CD4-positive, alpha-beta T cell treated with Interleukin-6 for 4 hours (primary cell): Measurements from ENCODE around the gene GPAT2.
A peak's percentile ranks its signal among the peaks of the same experiment; 100 is the strongest.
"Not testable (repeated sequence)": the region's sequence is repeated elsewhere in the genome, so short reads cannot be mapped to it uniquely, and the experiment has no call there.

ENCODE experiments used
- DNase-seq: peaks from one replicate; pipeline ENCODE4 v3.0.0-alpha.2; 2020; ENCODE audit warnings: mixed read lengths

GPAT2 gene

GRCh38 chr2:96064760-96065159, 30.0 kb upstream of the GPAT2 start:
- DNase-seq: not testable (repeated sequence)

- DNase-seq: not testable (repeated sequence)
Measured at GRCh38 chr2:96064047-96064675, 29.4 kb upstream of the GPAT2 start.

- DNase-seq: peak; percentile 14
Measured at GRCh38 chr2:96063116-96063899, 28.6 kb upstream of the GPAT2 start.

GRCh38 chr2:96062483-96062882, 27.8 kb upstream of the GPAT2 start:
- DNase-seq: not testable (repeated sequence)

- not testable (repeated sequence) for DNase-seq
Measured at GRCh38 chr2:96061901-96062300, 27.2 kb upstream of the GPAT2 start.

GRCh38 chr2:96061197-96061817, 26.6 kb upstream of the GPAT2 start:
- not testable (repeated sequence) for DNase-seq

- not testable (repeated sequence) for DNase-seq
Measured at GRCh38 chr2:96060325-96060724, 25.6 kb upstream of the GPAT2 start.

GRCh38 chr2:96059443-96059842, 24.7 kb upstream of the GPAT2 start:
- not testable (repeated sequence) for DNase-seq

GRCh38 chr2:96055830-96056229, 21.1 kb upstream of the GPAT2 start:
- not testable (repeated sequence) for DNase-seq

GRCh38 chr2:96054537-96054936, 19.8 kb upstream of the GPAT2 start:
- not testable (repeated sequence) for DNase-seq

- not testable (repeated sequence) for DNase-seq
Measured at GRCh38 chr2:96053385-96053784, 18.7 kb upstream of the GPAT2 start.

GRCh38 chr2:96052632-96053031, 17.9 kb upstream of the GPAT2 start:
- not testable (repeated sequence) for DNase-seq

GRCh38 chr2:96049917-96050262, 15.2 kb upstream of the GPAT2 start:
- not testable (repeated sequence) for DNase-seq

- not testable (repeated sequence) for DNase-seq
Measured at GRCh38 chr2:96049049-96049916, 14.6 kb upstream of the GPAT2 start.

GRCh38 chr2:96035554-96035953, 838 bp upstream of the GPAT2 start:
- DNase-seq: not testable (repeated sequence)

GRCh38 chr2:96033997-96034396, 719 bp downstream of the GPAT2 start:
- not testable (repeated sequence) for DNase-seq

- DNase-seq: not testable (repeated sequence)
Measured at GRCh38 chr2:96027725-96028325, 6.9 kb downstream of the GPAT2 start.

- DNase-seq: not testable (repeated sequence)
Measured at GRCh38 chr2:96025755-96026154, 9.0 kb downstream of the GPAT2 start.

GRCh38 chr2:96025194-96025492, 9.6 kb downstream of the GPAT2 start:
- DNase-seq: no peak

GRCh38 chr2:96024336-96025193, 10.2 kb downstream of the GPAT2 start:
- no peak for DNase-seq

GRCh38 chr2:96023701-96024100, 11.0 kb downstream of the GPAT2 start:
- DNase-seq: not testable (repeated sequence)
